RKO (cell line): Measurements from ENCODE around the gene PROC.

Experiments used
- DNase-seq: peaks from one replicate; pipeline ENCODE4 v3.0.0-alpha.2; 2016; ENCODE audit warnings: low spot score

The PROC gene

GRCh38 chr2:127456960-127457359 is 38.7 kb downstream of the PROC start:
- no peak for DNase-seq

- DNase-seq = no peak
Measured at GRCh38 chr2:127462461-127462860, 44.2 kb downstream of the PROC start.

GRCh38 chr2:127463155-127463991 is 45.1 kb downstream of the PROC start:
- no peak for DNase-seq

- DNase-seq = no peak
Measured at GRCh38 chr2:127464470-127465257, 46.4 kb downstream of the PROC start.

GRCh38 chr2:127465258-127465657 is 47.0 kb downstream of the PROC start:
- no peak for DNase-seq

- DNase-seq = no peak
Measured at GRCh38 chr2:127469051-127469450, 50.8 kb downstream of the PROC start.

- DNase-seq = no peak
Measured at GRCh38 chr2:127469974-127470373, 51.7 kb downstream of the PROC start.

- no peak for DNase-seq
Measured at GRCh38 chr2:127471286-127471988, 53.2 kb downstream of the PROC start.

- DNase-seq = no peak
Measured at GRCh38 chr2:127472268-127472667, 54.0 kb downstream of the PROC start.

- no peak for DNase-seq
Measured at GRCh38 chr2:127475788-127476187, 57.6 kb downstream of the PROC start.
